Muscle of back (tissue), 11 donors: ENCODE results near the gene WNK2. TPM values are rescaled to one million over a fixed set of nuclear protein-coding genes. Genes with fewer than 3 reads are reported as not detected.
A peak's percentile ranks its signal among the peaks of the same experiment; 100 is the strongest.

Experiments used
- DNase-seq, 3 donors: peaks; one replicate each; pipeline versions ENCODE4 v3.0.0 to v3.0.0-alpha.2; 2013
- polyA plus RNA-seq, 10 donors: library from polyadenylated mRNA; unstranded; fragments of 120-200 nt; gene quantifications; one replicate each; pipeline ENCODE4 v1.2.1, GENCODE V29; 2013; ENCODE audit not compliant: insufficient read length in 10 of 10

Gene WNK2
- polyA plus RNA-seq, 10 donors: 9.3 to 14.7 (median 11.5) TPM

DNA sequence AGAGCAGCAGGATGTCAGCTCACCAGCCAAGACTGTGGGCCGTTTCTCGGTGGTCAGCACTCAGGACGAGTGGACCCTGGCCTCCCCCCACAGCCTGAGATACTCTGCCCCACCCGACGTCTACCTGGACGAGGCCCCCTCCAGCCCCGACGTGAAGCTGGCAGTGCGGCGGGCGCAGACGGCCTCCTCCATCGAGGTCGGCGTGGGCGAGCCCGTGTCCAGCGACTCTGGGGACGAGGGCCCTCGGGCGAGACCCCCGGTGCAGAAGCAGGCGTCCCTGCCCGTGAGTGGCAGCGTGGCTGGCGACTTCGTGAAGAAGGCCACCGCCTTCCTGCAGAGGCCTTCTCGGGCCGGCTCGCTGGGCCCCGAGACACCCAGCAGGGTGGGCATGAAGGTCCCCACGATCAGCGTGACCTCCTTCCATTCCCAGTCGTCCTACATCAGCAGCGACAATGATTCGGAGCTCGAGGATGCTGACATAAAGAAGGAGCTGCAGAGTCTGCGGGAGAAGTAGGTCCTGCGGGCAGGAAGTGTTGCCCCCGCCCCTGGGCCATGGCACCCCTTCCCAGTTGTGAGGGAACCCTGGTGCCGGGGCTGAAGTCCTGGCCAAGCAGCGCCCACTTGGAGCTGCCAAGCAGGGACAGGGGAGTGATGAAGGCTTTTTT lies 108.9 kb downstream of the WNK2 start:
- DNase-seq: no peak

DNA sequence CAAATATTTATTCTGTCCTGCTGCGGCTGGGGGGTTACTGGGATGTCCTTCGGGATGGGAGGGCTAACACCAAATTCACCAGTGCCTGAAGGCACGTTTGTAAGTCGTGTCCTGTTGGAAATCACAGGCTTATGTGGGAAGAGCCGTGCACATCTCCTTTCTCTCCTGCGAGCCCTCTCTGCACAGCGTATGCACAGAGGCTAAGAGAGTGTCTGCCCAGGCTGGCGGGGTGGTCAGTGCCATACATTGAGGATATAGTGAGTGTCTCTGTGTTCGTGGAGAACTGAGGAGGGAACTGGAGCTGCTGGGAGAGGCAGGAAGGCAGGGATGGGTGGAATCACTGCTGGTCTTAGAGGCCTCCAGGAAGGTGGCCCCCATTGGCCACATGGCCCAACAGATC lies 110.1 kb downstream of the WNK2 start:
- DNase-seq: no peak

DNA sequence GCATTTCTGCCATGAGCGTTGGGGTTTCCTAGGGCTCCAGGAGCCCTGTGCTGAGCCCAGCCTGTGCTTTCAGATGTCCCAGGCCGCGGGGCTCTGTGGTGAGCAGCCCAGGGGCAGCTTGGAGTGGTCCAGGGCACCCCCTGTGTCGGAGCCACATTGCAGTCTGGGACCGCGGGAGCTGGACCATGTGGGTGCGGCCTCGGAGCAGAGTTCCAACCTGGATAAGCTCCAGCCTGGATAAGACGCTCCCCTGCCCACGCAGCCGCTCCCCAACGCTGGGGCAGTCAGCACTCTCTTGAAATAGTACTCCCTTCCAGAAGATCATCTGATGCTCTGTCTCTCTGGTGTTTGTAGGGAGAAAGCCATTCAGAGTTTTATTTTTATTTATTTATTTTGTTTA lies 111.1 kb downstream of the WNK2 start:
- DNase-seq: no peak

DNA sequence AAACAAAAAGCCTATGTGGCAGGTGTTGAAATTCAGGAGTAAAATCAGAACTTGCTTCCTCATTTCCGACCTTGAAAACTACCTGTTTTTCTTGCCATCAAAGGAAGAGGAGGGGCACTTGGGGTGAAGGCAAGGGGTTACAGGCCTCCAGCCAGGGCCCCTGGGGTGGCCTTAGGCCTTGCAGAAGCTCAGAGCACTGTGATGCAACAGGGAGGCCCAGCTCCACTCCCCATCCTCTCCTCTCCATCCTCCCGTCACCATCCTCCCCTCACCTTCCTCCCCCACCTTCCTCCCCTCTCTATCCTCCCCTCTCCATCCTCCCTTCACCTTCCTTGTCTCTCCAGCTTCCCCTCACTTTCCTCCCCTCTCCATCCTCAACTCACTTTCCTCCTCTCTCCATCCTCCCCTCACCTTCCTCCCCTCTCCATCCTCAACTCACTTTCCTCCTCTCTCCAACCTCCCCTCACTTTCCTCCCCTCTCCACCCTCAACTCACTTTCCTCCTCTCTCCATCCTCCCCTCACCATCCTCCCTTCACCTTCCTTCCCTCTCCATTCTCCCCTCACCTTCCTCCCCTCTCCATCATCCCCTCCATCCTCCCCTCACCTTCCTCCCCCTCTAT lies 111.6 kb downstream of the WNK2 start:
- no peak for DNase-seq

DNA sequence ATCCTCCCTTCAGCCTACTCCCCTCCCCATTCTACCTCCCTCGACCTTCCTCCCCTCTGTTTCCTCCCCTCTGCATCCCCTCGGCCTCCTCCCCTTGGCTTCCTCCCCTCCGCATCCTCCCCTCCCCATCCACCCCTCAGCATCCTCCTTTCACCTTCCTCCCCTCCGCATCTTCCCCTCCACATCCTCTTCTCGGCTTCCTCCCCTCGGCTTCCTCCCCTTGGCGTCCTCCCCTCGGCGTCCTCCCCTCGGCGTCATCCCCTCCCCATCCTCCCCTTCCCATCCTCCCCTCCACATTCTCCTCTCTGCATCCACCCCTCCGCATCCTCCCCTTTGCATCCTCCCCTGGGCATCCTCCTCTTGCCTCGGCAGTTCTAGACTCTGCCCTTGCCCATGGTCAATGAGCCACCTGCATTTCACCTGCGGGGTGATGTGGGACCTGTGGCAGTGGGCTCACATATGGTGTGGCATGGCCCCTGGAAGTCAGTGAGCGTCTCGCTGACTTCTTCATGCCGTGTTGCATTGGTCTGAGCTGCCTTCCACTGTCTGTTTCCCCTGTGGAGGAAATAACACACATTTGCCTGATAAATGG lies 113.0 kb downstream of the WNK2 start:
- no peak for DNase-seq

DNA sequence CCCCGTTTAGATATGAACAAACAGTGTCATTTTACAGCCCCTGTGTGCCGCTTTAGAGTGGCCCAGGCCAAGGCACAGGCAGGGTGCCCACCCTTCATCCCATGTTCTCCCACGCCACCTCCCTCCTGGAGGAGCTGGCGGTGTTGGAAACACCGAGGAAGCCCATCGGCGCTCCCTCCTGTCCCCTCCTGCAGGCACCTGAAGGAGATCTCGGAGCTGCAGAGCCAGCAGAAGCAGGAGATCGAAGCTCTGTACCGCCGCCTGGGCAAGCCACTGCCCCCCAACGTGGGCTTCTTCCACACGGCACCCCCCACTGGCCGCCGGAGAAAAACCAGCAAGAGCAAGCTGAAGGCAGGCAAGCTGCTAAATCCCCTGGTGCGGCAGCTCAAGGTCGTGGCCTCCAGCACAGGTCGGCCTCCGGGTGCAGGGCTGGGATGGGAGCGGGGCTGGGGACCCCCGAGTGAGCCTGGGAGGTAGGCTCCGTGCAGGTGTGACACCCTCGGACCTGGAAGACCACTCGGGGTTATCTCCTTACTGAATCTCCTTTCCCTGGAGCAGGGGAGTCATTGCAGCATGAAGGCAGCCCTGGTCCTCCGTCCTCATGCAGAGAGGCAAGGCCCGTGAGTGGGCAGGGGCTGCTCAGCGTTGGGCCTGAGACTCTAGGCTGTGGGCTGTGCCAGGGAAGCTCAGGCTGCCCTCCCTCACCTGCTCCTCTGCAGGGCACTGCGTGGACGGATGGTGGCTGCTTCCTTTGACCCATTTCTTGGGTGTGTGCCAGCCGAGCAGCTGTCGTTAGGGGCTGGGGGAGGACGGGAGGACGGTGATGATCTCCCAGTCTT lies 113.9 kb downstream of the WNK2 start:
- peak in 2 of 3 donors; percentile 22 to 25 for DNase-seq

DNA sequence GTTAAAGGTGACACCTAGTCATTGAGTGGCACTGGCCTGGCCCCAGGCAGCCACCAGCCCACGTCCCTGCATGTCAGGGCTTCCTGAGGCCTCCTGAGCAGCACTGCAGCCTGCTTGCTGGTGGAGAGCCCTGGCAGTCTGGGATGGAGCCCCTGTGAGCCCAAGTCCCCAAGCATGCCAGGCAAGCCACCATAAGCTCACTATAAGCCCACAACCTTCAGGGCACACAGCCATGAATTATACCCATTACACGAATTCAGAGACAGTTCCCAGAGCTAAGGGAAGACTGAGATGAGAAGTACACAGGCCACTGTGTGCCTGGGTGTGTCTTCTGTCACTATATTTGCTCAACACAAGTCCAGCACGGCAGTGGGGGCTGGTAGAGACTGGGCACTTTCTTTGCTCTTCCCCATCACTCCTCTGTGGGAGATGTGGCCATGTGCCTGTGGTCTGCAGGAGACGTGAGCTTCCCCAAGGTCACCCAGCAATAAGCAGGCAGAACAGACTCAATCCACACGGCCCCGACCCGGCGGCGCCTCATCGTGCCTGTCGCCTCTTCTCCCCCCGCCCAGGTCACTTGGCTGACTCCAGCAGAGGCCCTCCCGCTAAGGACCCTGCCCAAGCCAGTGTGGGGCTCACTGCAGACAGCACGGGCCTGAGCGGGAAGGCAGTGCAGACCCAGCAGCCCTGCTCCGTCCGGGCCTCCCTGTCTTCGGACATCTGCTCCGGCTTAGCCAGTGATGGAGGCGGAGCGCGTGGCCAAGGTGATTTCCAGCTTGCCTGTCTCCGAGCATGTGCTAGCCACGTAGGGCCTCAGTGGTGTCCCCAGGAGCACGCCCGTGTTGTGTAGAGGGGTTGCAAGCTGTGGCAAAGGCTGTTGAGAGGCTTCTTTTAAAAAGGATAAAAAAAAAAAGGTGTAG lies 114.8 kb downstream of the WNK2 start:
- no peak for DNase-seq

DNA sequence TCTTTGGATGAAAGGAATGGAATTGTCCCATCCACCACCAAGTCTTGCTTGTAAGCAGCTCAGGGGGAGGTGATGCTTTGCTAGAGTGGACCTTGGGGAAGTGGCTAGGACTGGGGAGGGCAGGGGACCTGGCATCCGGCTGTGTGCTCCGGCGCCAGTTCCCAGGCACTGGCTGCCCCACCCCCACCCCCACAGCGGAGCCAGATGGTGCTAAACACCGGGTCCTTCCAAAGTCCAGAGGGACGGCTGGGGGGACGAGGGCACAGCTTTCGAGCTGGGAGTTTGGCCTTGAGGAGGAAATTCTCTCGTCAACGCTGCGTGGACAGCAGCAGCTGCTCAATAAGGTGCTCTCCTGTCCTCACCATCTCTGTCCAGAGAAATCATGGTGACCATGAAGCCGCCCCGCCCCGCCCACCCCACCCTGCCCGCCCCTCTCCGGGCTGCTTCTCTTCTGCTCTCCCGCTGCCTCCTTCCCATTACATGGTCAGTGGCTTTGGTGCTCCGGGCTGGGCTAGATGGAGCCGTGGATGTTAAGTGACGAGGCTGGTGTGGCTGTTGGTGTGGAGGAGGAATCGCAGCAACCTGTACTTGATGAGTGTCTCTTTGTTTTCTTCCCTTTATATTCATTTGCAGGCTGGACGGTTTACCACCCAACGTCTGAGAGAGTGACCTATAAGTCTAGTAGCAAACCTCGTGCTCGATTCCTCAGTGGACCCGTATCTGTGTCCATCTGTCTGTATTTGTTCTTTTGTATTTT lies 115.7 kb downstream of the WNK2 start:
- no peak for DNase-seq

DNA sequence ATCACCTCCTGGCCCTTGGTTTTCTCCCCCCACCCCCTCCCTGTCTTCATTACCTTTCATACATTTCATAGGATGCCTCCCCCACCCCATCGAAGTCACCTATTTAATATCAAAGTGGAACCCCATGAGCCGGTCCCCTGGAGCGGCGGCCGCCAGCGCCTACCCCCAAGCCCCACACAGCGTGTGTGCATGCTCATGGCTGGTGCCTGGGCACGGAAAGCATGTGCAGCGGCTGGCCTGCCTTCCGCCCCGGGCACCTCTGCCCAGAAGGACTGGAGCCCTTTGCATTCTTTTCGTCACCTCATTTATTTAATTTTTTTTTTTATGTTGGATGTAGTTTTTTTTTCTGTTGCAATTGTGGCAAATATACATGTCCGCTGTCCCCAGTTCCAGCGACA lies 116.2 kb downstream of the WNK2 start:
- DNase-seq: no peak

DNA sequence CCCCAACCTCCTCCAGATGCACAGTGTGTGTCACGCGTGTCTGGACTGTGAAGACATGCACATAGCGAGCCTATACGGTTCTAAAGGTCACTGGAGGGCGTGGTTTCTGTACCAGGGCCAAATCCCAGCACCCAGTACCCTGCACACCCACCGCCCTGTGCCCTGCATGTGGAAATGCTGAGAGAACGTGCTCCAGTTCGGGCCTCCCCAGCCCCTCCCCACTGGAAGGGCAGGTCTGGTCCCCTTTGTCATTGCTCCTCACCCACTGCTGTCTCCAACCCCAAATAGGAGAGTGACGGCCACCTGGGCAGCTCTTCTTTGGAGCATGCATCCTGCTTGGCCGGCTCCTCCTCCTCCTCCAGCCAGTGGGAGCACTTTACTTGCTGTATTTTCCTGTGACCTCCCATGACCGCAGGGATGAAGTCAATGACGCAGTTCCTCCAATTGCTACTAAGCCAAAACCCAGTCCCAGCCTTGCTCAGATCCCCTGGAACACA lies 116.7 kb downstream of the WNK2 start:
- DNase-seq: no peak

DNA sequence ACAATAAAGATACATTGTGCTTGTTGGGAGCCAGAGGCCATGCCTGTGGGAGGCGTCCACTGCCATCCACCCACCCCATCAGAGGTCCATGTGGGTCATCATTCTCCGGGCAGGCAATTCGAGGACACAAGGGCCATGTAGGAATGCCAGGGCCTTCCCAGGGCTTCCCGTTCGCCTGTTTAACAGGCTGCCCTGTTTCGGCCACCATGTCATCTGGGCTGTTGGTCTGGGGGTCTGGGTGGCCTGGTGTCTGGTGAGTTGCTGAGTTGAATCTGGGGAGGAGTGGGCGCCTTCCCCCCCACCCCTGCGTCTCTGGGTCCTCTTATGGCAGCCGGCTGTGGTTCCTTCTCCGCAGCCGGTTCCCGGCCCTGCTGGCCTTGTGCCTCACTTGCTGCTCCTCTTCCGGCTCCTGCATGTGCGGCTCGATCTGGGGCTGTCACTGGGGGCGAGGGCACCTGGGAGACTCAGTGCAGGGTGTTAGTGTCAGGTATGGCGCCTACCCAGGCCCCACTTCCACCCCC lies 117.4 kb downstream of the WNK2 start:
- no peak for DNase-seq

DNA sequence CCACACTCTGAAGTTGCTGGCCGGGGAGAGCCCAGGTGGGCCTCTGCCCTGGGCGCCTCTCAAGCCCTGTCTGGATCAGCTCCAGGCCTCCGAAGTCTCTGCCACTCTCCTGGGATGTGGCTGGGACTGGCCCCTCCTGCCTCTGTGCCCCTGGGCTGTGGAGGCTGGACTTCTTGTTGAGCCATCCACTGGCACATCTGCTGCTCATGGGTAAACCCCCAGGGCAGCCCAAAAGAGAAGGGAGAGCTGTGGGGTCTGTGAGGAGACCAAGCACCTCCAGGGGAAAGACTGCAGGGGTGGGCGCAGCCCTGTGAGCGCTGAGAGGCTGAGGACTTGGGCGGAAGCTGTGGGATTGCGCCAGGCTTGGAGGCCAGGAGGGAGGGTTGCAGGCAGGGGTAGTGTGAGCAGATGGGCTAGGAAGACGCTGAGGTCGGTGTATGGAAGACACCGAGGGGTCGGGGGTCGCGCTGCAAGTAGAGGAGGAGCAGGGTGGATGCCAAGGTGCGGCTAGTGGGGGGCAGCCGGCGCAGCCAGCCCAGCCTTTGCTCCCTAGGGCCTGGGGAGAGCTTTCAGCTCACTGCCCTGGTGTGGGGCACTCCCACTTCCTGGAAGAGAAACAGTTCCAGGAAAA lies 118.1 kb downstream of the WNK2 start:
- no peak for DNase-seq

DNA sequence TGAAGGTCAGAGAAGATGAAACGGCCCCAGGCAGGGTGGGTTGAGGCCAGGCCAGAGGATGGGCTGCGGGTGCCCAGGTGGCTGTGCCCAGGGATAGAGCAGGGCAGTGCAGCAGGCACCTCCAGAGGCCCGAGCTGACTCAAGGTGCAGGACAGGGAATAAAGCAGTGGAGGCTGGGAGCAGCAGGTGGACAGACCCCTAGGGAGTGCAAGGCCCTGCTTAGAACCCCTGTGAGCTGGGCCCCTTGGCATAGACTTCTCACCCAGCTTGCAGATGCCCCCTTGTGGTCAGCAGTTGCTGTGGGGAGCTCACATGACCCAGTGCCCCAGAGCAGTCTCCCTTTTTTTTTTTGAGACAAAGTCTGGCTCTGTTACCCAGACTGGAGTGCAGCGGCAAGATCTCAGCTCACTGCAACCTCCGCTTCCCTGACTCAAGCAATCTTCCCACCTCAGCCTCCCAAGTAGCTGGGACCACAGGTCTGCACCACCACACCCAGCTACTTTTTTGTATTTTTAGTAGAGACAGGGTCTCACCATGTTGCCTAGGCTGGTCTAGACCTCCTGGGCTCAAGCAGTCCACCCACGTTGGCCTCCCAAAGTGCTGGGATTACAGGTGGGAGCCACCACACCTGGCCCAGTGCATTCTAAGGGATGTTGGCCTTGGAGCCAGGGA lies 118.8 kb downstream of the WNK2 start:
- peak in 2 of 3 donors; percentile 22 to 39 for DNase-seq

DNA sequence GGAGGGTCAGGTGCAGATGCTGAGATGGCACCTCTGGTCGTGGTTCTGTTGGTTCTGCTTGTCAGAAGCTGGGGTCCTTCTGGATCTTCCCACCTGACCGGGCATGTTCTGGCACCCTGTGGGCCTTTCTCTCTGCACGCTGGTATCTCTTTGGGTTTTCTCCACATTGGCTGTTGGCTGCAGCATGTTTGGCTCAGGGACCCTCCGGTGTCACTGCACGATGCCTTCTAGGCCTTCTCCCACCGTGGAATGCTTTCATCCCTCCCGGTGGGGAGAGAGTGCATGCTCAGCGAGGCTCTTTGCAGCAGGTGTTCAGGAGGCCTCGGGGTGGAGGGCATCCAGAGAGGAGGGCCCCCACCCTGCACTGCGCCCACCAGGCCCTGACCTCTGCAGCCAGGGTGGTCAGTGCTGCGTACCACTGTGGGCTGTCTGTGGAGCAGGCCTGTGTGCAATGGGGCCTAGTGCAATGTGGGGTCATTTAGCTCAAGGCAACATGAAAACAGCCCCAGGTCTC lies 119.4 kb downstream of the WNK2 start:
- DNase-seq: no peak

DNA sequence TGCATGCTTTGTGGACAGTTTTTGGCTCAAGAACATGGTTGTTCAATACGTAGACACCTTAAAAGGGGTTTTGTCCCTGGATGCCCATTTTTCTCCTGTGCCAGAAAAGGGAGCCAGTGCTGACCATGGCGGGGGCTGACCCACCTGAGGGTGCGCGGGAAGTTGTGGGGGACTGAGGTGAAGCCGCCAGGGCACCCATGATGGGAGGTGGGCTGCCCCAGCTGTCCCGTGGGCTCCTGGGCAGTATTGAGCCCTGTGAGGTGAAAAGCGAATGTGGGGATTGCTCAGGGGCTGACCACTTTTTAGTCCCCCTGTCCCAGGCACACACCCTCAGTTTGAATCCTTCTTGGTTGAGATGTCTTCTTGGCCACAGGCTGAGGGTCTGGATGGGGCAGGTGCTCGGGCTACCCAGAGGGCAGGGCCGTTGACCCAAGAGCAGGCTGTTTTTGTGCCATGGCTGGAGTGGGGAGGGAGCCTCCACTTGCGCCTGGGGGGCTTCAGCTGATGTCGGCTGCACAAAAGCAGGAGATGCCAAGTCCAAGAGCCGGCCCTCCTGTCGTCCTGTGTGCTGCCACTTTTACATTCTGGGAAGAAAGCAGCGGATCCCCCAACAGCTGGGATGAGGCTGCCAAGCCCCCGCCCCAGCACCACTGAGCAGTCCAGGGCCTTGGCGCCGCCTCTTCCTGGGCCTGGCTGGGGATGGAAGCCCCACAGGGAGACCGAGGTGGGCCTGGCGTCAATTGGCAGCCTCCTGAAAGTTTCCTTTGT lies 120.1 kb downstream of the WNK2 start:
- no peak for DNase-seq

DNA sequence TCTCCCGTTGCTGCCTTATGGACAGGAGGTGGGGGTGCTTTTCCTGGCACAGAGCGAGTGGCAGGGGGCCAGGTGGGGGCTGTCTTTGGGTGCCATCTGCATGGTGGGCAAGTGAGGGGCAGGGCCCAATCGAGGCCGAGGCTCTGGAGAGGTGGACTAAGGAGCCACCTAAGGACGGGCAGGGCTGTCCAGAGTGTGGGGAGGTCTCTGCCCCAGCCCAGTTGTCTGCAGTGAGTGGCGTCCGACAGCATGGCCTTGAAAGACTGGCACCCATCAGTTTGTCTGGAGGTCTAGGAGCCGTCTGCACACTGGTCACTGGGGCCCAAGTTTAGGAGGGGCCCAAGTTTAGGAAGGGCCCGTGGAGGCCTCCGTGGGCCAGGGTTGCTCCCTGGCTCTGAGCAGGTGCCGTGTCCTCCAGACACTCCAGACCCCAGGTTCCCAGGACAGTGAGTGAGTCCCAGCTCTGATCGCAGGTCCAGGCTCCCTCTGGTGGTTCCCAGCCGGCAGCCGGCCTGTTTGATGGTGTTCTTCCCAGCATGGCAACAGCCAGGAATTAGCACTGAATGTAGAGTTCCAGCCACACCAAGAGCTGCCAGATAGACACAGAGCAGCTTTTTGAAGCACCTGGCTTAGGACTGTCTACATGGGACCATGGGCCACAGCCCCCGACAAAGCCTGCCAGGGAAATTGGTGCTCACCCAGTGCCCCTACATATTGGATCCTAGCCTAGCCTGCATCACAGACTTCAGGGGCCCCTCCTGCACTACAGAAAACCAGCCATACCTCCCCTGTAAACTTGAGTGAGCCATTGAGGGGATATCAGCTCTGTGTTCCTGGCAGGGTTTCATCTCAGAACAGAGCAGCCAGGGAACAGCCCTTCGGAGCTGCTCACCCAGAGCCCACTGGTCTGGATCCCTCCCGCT lies 120.9 kb downstream of the WNK2 start:
- DNase-seq: peak; percentile 41 to 85 (median 67)

DNA sequence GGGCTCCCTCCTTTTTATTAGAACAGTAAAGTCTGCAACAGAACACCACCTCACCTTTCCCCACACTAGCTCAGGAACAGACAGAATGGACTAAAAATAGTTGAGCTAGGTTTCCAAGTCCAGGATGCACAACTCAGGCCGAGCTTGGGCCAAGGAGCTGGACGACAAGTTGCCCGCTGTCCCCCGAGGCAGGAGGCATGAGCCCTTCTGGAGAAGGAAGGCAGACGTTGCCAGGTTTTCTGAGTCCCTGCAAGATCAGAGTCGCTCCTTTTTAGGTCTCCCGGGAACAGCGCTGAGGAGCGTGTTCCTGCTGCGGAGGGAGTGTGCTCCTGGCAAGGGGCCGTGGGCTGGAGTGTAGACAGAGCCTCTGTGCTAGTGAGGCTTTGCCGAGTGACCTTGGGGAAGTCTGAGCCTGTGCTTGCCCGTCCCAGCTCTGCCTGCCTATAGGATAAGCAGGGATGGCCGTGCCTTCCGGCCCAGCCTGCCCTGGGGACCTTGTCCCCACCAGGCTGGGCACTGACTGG lies 121.6 kb downstream of the WNK2 start:
- DNase-seq: peak in 1 of 3 donors; percentile 39
